ENCODE results near the gene SPPL2B. TPM values are rescaled to one million over a fixed set of nuclear protein-coding genes. Genes with fewer than 3 reads are reported as not detected.

SPPL2B gene
- total and polyA plus RNA-seq, 9 of the 15 experiments (the other 6 are each of a cell fraction or from before 2014, with no cell fraction given) = 0.20 to 81.2 (median 15.1) TPM

- TF ChIP-seq SAP30 (IDR thresholded peaks at IDR 0.05; ENCODE audit: borderline replicate concordance, insufficient read depth, low read depth, low read length, poor library complexity, severe bottlenecking) (peak; percentile 66), ZNF316 (IDR thresholded peaks at IDR 0.05) (no peak), ZFX (CRISPR knock-in tag; IDR thresholded peaks at IDR 0.05) (peak; percentile 63), CBX1 (IDR thresholded peaks at IDR 0.05; ENCODE audit: low read depth) (no peak), ZNF717 (CRISPR knock-in tag; IDR thresholded peaks at IDR 0.05) (no peak), HMG20B (CRISPR knock-in tag; IDR thresholded peaks at IDR 0.05) (no peak), ZNF551 (CRISPR knock-in tag; IDR thresholded peaks at IDR 0.05) (no peak), BDP1 (IDR thresholded peaks at IDR 0.05; ENCODE audit: insufficient read depth, insufficient read length) (no peak), ZNF121 (CRISPR knock-in tag; conservative IDR thresholded peaks at IDR 0.05) (peak; percentile 53; the same call in 1 of the 2 replicates), ZNF584 (CRISPR knock-in tag; IDR thresholded peaks at IDR 0.05; ENCODE audit: low read depth) (no peak), MGA (IDR thresholded peaks at IDR 0.05) (peak; percentile 37; the same call in 1 of the 2 replicates), ZBTB43 (CRISPR knock-in tag; IDR thresholded peaks at IDR 0.05) (no peak), RFX7 (CRISPR knock-in tag; IDR thresholded peaks at IDR 0.05) (no peak)
Measured at GRCh38 chr19:2345794-2346663, 17.5 kb downstream of the SPPL2B start (continued).

All from K562 (cell line).